Epithelial cell of esophagus (primary cell): ENCODE results near the gene MED13L.

Experiments used
- DNase-seq: peaks from one replicate; pipeline ENCODE4 v3.0.0; 2010; ENCODE audit warnings: low read depth
- H3K4me3 ChIP-seq: 2 replicates; pipeline ENCODE4 v1.5.1; 2011; ENCODE audit warnings: mild to moderate bottlenecking, low read length, control low read depth
- TF ChIP-seq, protein P1 (sequence below): IDR thresholded peaks from 2 replicates; pipeline ENCODE4 v1.5.1; 2011; ENCODE audit warnings: low read depth, mild to moderate bottlenecking, low read length, control low read depth, inconsistent platforms; ENCODE audit not compliant: insufficient read depth; ENCODE audit errors: missing control alignments

The MED13L gene

DNA sequence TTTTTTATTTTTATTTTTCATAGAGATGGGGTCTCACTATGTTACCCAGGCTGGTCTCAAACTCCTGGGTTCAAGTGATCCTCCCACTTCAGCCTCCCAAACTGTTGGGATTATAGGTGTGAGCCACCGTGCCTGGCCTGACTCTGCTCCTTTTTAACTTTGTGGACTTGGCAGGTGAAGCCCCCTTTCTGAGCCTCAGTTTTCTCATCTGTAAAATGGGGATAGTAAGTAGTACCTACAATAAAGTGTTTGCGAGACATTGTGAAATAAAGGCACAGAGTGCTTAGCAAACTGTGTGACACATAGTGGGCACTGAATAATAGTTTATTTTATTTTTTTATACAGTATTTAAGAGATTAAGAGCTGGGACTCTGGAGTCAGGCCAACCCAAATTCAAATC, 21.1 kb upstream of the MED13L start:
- DNase-seq, result no peak
- no peak overlapping the region for H3K4me3 ChIP-seq
- TF ChIP-seq, protein P1, sequence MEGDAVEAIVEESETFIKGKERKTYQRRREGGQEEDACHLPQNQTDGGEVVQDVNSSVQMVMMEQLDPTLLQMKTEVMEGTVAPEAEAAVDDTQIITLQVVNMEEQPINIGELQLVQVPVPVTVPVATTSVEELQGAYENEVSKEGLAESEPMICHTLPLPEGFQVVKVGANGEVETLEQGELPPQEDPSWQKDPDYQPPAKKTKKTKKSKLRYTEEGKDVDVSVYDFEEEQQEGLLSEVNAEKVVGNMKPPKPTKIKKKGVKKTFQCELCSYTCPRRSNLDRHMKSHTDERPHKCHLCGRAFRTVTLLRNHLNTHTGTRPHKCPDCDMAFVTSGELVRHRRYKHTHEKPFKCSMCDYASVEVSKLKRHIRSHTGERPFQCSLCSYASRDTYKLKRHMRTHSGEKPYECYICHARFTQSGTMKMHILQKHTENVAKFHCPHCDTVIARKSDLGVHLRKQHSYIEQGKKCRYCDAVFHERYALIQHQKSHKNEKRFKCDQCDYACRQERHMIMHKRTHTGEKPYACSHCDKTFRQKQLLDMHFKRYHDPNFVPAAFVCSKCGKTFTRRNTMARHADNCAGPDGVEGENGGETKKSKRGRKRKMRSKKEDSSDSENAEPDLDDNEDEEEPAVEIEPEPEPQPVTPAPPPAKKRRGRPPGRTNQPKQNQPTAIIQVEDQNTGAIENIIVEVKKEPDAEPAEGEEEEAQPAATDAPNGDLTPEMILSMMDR, result no peak

DNA sequence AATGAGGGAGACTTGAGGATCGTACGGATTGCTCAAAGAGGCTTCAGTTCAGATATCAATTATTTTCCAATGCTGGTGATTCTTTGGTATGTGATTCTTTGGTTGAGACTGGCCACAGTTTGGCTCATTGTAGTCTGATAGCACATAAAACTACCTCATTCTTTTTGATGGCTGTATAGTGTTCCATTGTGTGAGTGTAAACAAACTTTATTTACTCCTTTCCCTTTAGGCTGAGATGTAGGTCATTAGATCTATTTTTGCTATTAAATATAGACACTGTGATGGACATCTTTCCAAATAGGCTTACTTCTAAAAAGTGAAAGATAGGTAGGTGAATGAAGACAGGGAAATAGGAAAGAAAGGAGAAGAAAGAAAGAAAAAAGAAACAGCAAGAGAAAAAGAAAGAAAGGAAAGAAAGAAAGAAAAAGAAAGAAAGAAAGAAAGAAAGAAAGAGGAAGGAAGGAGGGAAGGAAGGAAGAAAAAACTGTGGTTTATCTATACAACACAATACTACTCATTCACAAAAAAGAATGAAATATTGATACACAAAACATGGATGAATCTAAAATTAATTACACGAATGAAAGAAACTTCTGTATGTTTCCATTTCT, 19.8 kb upstream of the MED13L start:
- no peak for DNase-seq
- TF ChIP-seq, protein P1, result no peak
- no peak overlapping the region for H3K4me3 ChIP-seq

DNA sequence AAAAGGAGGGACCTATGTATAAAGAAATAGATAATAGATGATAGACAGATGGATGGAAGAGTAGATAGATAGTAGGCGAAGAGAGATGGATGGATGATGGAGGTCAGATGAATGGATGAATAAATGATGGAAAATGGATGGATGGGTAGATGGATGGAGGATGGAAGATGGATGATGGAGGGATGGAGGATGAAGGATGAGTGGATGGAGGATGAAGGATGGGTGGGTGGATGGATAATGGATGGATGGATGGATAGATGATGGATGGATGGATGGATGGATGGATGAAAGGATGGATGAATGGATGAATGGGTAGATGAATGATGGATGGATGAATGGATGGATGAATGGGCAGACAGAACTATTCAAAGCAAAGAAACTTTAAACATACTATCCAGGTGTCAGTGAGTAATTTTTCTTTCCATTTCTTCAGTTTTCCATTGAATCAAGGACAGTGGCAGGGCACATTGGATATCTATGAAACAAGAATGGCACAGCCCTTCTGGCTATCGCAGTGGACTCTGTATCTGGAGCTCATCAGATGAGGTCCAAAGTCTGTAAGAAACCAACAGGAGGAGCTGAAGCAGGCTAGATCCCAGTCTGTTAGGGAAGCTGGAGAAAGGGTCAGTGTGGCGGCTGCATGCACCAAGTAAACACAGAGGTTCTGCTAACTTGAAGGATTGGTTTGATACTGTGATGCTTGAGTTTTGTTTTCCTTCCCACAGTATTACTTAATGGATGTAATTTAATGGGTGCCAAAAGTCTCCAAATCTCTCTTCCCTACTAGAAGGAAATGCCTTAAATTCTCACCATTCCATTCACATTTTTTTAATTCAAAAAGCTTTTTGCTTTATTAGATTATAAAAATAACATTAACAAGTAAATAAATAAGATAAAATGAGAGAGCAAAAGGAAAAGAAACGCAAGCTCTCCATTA, 18.1 kb upstream of the MED13L start:
- TF ChIP-seq, protein P1, result no peak
- no peak overlapping the region for H3K4me3 ChIP-seq
- DNase-seq, result no peak

DNA sequence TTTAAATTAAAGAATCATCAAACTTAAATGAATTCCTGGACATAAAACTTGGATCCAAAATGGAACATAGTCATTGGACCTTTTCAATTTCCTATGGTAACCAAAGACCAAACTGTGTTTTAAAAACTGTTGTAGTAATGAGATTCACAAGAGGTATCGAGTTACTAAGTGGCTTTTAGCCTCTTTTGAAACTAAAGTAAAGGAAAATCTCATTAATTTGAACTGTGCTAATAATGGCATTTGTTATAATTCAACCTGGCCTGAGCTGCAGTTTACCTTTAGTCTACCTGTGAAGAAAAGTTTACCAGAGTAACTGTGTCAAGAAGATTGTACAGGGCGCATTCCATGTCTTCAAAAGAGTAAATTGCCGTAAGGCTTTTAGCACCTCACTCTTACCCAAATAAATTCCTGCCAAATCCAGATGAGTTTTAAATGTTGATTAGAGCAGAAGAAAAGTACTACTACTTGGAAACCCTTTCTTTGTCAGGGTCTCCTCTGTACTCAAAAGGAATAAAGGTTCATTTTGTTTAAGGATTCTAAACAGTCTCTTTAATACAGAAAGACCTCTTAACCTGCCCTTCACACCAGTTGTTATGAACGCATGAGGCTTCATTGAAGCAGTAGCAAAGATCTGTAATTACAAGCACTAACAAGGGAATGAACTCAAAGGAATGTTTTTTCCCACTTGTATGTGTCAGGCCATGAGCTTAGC, 17.1 kb upstream of the MED13L start:
- H3K4me3 ChIP-seq, result no peak overlapping the region
- no peak for DNase-seq
- TF ChIP-seq, protein P1, result no peak

DNA sequence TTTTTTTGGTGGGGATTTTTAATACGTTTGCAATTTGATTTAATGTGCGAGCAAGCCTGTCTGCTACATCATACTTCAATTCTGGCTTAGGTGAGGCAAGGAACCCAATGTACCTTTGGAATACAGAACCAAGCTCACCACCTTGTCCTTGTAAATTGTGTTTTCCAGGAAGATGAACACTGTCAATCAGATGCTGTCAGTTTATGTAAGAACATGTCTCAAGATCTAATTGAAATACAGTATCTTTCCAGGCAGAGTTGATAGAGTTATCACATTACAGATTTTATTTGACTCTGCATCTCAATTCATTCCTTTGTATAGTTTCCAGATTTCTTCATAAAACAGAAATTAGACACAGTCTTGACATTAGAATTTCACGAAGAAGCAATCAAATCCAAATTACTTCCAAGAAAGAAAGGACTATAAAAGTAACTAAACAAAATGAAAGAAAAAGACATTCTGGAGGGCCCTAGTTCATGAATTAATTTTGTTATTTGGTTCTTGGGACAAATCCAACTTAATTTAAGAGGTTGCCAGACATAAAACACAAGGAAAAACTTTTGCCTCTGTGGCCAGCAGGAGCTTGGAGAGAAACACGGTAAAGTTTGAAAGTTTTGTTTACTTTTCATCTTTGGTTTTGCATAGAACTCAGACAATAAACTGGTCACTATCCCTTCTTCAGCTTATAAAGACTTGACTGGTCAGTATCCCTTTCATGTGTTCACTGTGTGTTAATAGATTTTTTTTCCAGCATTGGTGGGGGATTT, 16.4 kb upstream of the MED13L start:
- DNase-seq, result no peak
- H3K4me3 ChIP-seq, result no peak overlapping the region
- TF ChIP-seq, protein P1, result no peak

DNA sequence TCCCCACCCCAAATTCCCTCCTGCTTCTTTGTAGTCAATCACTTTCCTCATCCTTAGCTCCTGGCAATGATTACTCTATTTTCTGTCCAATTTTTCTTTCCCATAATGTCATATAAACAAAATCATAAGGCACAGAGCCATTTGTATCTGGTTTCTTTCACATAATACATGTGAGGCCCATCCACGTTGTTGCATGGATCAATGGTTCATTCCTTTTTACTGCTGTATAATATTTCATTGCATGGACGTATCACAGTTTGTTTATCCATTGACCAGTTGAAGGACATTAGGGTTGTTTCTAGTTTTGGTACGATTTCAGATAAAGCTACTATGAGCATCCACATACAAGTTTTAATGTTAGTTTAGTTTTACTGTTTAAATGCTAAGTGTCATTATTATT, 13.7 kb upstream of the MED13L start:
- no peak overlapping the region for H3K4me3 ChIP-seq
- no peak for DNase-seq
- TF ChIP-seq, protein P1, result no peak
